NCI-H510A (cell line): ENCODE results near the gene LBHD2.
"Not testable (repeated sequence)": the region's sequence is repeated elsewhere in the genome, so short reads cannot be mapped to it uniquely, and the experiment has no call there.

ENCODE experiments used
- DNase-seq: peaks from one replicate; lab custom pipeline; 2025; lab: John Stamatoyannopoulos, UW

The LBHD2 gene

DNA sequence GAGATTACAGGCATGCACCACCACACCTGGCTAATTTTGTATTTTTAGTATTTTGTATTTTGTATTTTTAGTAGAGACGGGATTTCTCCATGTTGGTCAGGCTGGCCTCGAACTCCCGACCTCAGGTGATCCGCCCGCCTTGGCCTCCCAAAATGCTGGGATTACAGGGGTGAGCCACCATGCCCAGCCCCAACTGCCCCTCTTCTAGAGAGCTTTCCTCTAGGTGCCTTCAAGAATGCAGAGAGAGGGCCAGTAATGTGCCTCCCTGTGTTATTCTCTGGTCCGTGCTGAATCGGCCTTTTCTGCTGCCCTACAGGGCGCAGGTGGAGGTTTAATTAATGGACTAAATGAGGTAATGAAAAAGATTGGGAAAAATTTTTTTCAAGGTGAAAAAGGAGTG lies 35.5 kb downstream of the LBHD2 start:
- not testable (repeated sequence) for DNase-seq

DNA sequence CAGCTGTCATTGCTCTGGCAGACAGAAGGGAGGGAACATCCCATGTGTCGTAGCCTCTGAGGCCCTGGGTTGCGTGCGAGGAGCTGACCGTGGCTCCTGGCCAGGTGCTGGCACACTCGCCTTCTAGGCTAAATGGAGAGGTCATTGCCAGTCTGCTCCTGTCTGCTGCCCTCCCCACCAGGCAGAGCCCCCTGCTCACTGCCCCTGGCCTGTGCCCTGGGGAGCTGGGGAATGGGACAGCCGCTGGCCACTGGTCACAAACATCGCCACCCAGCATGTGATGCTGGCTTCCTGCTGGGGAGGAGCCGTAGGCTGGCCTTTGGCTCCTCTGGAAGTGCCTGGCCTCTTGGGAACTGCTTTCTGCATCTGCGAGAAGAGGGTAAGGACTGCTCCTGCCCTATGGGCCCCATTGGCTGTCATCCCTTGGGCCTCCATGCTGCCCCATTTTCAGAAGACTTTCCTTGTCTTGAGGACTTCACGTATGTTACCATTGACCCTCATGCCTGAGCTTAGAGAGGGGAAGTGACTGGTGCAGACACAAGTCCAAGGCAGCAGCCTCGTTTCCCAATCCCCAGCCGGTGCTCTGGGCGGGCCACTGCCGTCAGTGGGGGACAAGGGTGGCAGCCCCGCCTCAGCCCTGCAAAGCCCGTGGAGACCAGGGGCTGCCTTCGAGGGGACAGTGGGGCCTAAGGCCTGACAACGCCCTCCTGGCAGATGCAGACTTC lies 37.3 kb downstream of the LBHD2 start:
- DNase-seq: no peak

DNA sequence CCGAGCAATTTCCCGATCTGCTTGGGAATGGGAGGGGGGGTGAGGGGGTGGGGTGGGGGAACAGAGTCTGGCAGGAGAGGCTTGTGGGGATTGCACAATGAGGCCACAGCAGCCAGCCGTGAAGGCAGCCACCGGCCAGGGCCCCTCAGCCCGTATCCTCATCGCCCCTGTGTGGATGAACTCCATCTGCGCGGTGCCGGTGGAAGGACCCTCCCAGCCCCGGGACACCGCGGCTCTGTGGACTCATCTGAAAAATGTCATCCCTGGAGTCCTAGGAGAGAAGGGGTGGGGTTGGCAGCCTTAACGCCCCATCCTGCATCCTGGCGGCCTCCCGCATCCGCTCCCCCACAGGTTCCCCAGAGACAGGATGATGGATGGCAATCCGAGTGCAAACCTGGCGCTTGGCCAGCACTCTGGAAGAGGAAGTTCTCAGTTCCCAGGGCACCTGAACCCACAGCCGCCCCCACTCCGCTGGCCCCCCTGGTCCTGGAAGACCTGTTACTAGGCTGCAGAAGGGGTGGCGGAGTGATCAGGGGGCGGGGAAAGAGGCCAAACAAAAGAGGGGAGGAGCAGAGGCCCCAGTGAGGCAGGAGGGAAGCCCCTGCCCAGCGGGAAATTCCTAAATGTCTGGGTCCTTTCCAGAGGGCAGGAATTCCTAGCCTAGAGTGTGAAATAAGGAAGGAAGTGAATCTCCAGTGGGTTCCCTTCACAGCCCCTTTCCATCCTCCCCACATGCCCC lies 38.0 kb downstream of the LBHD2 start:
- peak; percentile 99 for DNase-seq

DNA sequence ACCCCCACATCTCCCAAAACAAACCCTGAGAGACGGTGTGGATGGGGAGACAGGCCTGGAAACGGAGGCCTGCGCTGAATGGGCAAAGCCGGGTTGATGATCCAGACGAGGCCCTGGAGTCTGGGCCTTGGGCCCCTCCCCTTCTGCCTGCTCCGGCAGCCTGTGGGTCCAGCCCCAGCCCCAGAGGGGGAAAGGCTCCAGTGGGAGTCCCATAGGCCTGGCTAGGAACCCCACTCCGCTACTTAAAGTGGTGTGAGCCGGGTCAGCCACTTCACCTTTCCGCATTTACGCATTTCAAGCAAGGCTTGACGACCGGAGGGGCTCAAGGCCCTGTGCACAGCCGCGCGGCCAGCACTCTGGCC lies 38.6 kb downstream of the LBHD2 start:
- no peak for DNase-seq

DNA sequence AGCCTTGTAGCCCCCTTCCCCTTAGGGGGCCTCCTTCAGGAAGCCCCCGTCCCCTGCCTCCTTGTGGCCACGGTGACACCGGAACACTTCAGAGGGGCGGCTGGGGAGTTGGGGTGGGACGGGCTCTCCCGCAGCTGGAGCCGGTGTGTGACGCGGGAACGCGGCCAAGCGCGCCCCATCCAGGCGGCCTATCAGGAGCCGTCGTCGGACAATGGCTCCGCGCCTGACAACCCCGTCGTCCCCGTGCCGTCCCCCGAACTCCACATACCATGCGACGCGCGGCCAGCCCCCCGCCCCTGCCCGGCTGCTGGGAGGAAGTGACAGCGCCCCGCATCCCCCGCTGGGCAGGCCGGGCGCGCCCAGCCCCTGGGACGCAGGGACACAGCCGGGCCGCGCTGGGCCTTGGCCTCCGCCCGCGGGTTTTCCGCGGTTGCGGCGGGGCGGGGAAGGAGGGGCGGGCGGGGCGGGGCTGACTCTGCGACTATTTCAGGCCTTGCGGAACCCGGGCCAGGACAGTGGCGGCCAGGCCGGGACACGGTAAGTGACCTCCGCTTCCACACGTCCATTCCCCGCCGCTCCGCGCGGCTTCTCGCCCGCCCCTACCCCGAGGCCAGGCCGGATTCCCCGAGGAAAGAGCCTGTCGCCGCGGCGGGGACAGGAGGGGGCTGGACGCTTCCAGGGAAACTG lies 39.1 kb downstream of the LBHD2 start, which contains the start of gene TNFAIP2:
TSS of gene TNFAIP2 (plus strand) at position 515 of the 687 bp plus-strand sequence. CDS start 2,997 bp downstream, outside the sequence.
- DNase-seq: peak; percentile 53

DNA sequence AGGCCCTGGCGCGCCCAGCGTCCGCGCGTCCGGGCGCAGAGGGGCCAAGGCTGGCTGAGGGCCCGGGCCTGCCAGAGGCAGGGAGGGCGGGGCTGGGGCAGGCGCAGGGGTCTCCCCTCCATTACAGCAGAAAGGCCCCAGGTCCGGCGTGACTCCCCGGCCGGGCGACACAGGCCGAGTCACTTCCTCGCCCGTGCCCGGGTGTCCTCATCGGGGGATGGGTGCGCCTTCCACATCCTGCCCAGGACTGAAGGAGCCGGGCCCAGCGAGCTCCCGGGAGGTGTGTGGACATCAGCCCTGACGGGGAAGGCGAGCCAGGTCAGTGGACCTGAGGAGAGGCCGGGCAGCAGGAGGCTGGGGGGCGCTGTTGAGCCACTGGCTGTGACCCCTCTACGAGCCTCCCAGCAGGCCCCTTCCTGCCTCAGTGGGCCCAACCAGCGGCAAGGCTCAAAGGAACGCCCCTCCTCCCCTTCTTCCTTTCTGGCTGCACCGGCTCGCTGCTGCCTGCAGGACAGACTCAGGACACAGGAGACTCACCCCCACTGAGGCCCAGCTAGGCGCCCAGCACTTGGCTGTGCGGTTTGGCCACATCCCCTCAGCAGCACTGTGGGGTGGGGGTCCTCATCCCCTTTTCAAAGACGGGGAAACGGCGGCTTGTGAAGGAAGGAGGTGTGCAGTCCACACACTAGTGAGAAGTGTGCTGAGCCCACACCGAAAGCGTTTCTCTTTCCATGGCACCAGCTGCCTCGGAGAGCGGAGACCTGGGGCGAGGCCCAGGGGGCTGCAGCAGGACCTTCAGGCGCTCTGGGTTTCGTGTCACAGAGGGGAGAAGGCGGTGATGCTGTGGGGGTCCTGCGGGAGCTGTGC lies 39.9 kb downstream of the LBHD2 start:
- no peak for DNase-seq

DNA sequence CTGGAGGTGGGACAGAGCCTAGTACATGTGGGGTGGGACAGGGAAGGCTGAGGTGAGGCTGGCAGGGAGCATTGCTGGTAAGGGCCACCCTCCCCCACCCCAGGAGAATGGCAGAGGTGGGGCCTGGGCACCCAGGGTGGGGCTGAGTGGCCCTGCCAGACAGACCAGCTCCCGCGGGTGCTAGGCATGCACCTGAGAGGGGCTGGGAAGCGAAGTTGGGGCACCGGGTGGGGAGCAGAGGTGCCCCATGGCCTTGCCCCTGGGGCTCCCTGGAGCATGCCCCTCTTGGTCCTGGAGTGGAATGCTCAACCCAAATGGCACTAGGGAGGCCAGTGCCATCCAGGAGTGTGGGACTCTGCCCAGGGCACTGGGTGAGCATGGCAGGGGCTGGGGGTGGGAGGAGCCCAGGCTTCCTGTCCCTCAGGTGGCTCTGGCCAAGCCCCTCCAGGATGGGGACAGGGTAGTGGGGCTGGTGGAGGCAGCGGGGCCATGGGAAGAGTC lies 40.5 kb downstream of the LBHD2 start:
- no peak for DNase-seq

DNA sequence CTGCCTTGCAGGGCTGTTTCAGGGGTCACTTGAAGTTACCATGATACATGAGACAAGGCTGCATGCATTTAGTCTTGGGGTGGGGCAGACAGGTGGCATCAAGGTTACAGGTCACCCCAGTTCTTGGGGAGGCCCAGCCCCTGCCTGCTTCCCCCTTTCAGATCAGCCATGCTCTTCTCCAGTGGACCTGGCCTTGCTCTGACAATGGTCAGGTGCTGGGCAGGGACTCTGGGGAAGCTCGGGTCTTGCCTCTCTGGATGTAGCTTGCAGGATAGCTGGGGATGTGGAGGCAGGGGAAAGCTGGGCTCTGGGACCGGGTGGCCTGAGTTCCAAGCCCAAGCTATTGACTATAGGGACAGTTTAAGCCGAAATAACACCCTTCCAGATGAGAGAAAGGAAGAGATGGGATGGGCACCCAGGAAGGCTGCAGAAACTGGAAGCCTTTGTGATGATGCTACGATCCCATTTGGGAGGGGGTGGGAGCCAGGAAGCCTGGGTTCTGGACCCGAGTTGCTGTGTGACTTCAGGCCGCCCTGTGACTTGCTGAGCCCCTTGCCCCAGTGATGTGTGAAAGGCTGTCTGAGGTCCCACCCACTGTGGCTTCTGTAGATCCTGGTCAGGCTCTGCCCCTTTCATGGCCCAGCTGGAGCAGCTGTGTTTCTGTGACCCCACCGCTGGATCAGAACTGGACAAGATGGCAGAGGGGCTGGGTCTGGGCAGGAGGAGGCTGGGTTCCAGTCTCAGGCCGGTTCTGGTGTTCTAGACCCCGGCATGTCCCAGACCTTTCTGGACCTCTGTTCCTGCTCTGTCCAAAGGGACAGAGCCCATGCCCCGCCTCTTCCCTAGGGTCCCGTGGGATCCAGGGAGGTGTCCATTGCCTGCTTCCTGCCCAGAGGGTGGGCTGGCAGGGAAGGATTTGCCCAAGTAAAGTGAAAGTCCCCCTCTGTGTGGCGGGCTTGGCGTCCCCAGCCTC lies 41.4 kb downstream of the LBHD2 start:
- no peak for DNase-seq

DNA sequence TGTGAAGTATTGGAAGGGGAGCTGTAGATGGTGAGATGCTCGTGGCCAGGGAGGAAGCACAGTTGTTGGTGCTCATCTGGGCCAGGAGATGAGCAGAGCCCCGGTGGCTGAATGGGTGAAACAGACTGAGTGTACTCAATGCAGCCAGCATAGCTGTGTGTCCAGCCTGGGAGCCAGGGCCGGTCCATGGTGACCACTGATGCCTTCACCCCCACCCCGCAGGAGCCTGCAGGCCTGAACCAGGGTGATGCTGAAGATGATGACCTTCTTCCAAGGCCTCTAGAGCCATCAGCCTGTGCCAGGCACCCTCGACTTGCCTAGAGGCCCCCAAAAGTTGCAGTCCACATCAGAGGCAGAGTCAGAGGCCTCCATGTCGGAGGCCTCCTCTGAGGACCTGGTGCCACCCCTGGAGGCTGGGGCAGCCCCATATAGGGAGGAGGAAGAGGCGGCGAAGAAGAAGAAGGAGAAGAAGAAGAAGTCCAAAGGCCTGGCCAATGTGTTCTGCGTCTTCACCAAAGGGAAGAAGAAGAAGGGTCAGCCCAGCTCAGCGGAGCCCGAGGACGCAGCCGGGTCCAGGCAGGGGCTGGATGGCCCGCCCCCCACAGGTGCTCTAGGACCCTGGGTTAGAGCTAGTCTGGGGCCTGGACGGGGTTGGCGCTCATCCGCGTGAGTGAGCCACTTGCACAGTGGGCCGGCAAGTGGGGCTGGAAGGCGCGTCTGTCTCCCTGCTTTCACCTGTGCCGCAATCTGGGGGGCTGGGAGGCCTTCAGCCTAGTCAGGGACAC lies 42.3 kb downstream of the LBHD2 start:
- DNase-seq: no peak

DNA sequence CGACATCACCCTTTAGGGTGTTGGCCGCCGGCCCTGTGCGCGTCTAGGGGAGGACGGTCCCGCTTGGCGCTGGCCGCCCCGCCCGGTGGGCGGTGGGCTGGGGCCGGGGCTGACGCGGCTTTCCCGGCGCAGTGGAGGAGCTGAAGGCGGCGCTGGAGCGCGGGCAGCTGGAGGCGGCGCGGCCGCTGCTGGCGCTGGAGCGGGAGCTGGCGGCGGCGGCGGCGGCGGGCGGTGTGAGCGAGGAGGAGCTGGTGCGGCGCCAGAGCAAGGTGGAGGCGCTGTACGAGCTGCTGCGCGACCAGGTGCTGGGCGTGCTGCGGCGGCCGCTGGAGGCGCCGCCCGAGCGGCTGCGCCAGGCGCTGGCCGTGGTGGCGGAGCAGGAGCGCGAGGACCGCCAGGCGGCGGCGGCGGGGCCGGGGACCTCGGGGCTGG lies 42.9 kb downstream of the LBHD2 start:
- DNase-seq: no peak

DNA sequence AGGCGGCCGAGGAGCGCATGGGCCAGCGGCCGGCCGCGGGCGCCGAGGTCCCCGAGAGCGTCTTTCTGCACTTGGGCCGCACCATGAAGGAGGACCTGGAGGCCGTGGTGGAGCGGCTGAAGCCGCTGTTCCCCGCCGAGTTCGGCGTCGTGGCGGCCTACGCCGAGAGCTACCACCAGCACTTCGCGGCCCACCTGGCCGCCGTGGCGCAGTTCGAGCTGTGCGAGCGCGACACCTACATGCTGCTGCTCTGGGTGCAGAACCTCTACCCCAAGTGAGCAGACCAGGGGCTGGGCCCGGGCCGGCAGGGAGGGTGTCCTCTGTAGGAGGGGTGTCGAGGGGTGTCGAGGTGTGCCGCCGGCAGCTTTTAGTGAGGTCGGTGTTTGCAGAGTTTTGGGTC lies 43.3 kb downstream of the LBHD2 start:
- DNase-seq: no peak

DNA sequence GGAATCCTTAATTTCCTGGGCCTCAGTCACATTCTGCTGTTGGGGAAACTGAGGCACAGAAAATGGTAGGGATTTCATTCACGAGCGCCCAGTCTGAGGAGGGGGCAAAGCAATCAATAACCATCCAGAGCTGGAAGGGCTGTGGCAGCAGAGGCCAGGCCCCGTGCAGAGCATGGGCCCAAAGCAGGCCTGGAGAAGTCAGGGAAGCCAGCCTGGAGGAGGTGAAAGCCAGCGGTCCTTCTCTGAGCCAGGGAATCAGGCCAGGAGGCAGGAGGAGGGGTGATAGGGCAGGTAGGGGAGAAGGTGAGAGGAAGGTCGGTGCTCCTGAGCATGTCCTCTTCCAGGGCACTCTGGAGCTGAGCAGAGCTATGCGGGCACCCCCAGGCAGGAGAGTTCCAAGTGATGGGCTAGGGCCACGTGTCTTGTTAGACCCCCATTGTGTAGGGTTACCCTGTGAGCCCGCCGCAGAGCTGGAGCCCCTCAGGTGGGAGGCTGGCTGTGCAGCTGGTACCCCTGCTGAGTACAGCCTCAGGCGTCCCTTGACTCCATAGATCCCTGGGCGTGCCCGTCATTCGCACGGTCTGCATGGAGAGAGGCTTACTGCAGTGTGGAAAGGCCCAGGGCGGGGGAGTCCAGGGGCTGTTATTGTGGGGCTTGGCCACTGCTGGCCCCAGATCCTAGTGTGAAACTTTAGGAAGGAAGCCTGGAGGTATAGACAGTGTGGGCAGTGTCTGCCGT lies 44.0 kb downstream of the LBHD2 start:
- DNase-seq: no peak

DNA sequence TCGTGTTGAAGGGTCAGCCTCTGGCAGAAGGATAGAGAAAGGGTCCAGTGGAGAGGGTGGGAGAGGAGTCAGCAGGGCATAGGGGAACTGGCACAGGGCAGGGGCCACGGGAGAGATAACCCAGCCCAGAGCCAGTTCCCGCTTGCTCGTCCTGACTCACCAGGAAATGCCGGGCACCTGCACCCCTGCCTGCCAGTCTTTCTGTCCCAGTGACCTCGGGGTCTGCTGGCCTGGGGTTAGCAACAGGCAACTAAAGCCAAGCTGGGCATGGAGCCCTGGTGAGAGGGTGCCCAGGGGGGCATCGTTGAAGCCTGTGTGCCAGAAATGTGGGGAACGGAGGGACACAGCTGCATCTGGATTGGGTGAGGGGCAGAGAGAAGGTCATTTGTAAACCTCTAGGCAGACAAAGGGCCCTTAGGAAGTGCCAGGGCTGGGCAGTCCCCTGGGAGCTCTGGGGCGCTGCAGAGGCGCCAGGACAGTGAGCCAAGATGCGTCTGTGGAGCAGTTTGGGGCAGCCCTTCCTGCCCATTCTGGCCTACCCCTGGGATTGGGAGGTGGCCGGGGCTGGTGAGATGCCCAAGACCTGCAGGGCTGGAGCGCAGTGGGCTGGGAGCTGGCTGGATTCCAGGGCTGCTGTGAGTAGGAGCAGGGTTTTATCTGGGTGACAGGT lies 44.8 kb downstream of the LBHD2 start:
- no peak for DNase-seq

DNA sequence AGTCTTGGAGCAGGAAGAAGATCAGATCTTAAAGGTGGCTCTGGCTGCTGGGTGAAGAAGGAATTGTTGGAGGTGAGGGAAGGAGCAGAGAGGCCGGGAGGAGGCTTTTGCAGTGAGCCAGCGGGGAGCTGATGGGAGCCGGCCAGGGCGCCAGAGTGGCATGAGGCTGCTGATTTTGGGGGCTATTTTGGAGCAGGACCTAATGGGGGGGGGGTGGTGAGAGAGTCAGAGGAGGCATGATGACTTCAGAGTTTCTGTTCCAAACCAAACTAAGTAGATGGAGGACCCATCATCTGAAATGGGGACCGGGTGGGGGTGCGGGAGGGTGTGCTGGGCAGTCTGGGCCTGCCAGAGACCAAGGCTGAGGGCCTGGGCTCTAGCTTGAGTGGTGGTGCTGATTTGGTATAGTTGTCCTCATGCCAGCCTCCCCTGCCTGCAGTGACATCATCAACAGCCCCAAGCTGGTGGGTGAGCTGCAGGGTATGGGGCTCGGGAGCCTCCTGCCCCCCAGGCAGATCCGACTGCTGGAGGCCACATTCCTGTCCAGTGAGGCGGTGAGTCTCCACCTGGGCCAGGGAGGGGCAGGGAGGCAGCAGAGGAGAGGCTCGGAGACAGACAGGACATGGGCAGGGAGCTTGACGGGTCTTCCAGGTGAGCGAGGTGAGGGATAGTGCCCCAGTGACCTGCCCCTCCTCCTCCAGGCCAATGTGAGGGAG lies 45.4 kb downstream of the LBHD2 start:
- no peak for DNase-seq

DNA sequence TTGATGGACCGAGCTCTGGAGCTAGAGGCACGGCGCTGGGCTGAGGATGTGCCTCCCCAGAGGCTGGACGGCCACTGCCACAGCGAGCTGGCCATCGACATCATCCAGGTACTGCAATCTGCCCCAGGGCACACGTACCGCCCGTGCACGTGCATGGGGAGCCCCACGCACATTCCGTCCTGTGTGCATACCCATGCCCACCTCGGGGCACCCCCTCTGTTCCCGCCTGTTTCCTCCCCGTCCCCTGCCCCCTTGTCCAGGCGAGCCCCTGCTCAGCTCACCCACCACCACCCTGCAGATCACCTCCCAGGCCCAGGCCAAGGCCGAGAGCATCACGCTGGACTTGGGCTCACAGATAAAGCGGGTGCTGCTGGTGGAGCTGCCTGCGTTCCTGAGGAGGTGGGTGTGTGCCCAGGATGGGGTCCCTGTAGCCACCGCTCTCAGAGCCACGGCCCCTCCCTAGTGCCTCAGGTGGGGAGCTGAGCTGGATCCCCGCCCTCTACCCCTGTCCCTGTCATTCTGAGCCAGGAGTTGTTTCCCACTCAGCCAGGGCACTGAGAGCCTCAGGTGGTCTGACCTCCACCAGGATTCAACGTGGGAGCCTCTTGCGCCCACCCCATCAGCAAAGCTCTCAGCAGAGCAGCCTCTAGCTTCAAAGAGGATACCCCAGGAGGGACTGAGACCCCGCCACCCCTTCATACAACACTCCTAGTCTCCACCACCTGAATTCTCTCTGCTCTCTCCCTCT lies 46.2 kb downstream of the LBHD2 start:
- no peak for DNase-seq

DNA sequence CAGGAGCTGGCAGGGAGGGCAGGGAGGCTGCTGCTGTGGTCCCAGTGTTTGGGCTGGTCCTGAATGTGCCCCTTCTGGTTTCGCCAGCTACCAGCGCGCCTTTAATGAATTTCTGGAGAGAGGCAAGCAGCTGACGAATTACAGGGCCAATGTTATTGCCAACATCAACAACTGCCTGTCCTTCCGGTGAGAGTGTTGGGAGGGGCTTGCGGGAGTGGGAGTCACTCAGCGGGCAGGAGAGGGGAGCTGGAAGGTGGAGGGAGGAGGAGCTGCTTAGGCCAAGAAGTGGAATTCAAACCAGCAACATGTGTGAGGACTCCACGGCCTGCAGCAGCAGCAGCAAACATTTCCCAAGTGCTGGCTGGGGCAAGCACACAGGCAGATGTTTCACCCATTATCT lies 47.0 kb downstream of the LBHD2 start:
- DNase-seq: no peak

DNA sequence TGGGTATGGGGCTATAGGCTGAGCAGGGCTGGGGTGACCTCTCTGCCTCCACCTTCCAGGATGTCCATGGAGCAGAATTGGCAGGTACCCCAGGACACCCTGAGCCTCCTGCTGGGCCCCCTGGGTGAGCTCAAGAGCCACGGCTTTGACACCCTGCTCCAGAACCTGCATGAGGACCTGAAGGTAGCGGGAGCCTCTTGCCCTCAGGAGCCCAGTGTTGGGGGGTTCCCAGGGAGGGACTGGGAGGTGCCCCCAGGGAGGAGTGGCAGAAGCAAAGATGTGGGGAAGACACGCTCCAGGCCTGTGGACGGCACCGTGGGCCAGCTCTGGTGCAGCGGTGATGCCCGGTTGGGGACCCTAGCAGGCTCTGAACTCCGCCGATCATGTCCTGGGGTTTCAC lies 47.6 kb downstream of the LBHD2 start:
- DNase-seq: no peak
